HG03565 (cell line): ENCODE data around the gene STXBP6.

Experiments
- ATAC-seq: cut with Tn5 transposase; IDR thresholded peaks from one replicate; pipeline ENCODE4 v1.9.1; 2021; ENCODE audit warnings: mild to moderate bottlenecking, moderate library complexity; ENCODE audit not compliant: unreplicated experiment

Gene STXBP6

DNA sequence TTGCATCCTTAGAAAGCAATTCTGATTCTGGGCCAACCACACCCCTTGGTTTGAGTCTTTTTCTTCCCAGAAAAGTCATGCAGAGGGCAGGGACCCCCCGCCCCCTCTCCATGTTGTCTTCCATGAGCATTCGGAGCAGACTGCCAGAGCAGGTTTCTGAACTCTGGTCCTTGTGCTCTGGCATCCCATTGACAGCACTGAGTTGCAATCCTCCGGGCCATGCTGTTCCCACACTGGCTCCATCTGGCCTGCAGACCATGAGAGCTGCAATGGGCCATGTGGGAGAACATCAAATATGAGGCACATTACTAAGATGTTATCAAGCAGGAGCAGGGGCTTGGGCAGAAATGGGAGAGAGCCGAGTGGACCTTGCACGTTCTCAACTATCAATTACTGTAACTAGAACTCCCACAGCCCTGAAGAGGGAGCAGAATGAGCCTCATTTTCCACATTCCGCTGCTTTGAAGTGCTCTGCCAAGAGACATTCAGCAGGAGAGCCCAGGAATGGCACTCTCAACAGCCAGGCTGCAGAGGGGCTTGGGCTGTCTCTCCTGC, 157.4 kb downstream of the STXBP6 start:
- ATAC-seq: no peak

DNA sequence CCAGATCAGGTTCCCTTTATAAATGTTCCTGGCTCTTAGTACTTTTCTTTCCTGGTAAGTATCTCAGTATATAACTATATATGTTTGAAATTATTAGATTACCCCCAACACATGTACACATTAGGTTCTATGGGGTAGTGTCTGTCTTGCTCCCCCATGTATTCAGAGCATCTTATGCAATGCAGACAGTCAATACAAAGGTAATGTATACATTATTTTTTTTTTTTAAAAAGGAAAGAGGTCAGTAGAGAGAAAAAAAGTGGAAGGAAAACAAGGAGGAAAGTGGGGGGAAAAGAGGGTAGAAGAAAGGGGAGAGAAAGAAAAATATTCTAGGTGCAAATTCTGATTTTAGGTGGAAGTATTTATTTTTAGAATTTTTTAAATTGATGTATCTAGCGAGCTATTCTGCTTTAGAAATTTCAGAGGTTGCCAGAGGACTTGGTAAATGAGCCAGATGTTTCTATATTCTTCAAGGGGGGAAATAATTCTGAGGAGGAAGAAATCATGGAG, 157.9 kb downstream of the STXBP6 start:
- no peak for ATAC-seq

DNA sequence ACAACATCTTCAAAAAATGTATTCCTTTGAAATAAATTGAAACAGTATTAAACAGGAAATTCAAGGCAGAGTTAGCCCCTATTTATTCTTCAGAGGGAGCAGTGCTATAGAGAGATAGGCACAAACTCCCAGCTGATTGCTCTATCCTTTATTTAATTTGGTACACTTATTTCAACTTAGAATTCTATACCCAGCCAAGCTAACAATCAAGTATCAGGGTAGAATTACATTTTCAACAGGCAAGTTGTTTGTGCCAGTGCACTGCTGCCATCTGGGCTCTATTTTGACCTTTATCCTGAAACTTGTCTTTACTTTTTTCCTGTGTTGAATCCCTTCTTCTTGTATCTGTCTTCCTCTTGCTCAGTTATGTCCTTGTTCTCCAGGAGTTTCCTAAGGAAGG, 159.2 kb downstream of the STXBP6 start:
- ATAC-seq: no peak

GRCh38 chr14:24889843-24890242, 160.1 kb downstream of the STXBP6 start:
- no peak for ATAC-seq

GRCh38 chr14:24888532-24888931, 161.4 kb downstream of the STXBP6 start:
- no peak for ATAC-seq

DNA sequence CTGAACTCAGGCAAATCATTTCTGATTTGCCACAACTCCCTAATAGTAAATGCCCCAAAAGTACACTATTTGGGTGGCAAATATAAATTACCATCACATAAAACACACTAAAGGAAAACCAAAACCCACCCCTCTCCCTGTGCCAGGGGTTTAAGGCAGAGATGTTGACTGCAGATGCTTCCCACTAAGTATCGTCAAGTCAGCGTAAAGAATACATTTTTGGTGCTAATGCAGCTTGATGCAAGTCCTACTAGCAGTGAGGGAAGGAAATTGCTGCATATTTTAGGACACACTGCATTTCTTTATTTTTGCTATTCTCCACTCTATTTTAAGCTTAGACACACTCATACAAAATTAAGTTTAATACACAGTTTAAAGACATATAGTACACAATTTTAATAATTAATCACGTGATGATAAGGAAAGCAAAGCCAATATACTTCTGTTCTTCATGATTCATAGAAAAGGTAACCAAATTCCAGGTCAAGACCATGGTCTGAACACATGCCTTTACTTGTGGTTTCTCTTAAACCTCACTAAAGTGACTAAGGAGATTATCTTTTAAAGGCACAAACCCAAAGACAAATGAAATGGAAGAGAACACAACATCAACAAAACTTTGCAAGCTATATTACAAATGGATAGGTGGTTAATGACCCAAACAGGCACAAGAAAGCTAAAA, 162.2 kb downstream of the STXBP6 start:
- ATAC-seq: no peak

- ATAC-seq: no peak
Observed at GRCh38 chr14:24885410-24885913, 164.5 kb downstream of the STXBP6 start.

DNA sequence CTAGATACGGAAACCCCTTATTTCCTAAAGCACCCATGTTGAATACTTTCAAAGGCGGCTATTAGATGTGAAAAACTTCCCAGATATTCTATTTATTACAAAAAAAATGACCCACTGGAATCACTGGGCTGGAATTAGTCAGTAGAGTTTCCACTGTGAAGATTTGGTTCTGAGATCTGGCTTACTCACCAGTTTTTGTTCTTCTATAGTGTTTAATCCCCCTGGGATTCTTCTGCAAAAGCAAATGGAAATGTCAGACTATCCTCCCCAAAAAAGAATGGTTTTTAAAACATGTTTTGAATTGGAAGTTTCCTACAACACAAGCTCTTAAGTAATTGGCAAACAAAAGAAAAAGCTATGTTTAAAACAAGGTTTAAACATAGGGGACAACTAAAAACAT, 166.4 kb downstream of the STXBP6 start:
- no peak for ATAC-seq

GRCh38 chr14:24881116-24881893, 168.6 kb downstream of the STXBP6 start:
- no peak for ATAC-seq

- ATAC-seq: no peak
Observed at GRCh38 chr14:24880689-24881088, 169.3 kb downstream of the STXBP6 start.

- no peak for ATAC-seq
Observed at GRCh38 chr14:24879661-24880386, 170.1 kb downstream of the STXBP6 start.

DNA sequence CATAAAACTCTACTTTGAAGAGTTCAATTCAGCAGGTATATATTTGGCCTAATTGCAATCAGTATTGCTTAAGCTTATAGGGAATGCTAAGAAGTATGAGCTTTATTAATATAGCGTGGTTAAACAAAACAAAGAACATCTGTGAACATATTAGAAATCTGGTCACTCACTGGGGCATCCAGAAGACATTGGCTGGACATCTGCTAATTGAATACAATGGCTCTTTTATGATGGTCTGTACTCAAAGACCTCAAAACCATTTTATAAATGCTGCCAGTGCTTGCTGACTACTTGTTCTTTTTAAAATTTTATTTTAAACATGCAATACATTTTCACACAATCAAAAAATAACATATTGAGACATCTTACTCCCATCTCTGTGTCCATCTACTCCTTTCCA, 173.0 kb downstream of the STXBP6 start:
- no peak for ATAC-seq

- no peak for ATAC-seq
Observed at GRCh38 chr14:24875991-24876878, 173.7 kb downstream of the STXBP6 start.

DNA sequence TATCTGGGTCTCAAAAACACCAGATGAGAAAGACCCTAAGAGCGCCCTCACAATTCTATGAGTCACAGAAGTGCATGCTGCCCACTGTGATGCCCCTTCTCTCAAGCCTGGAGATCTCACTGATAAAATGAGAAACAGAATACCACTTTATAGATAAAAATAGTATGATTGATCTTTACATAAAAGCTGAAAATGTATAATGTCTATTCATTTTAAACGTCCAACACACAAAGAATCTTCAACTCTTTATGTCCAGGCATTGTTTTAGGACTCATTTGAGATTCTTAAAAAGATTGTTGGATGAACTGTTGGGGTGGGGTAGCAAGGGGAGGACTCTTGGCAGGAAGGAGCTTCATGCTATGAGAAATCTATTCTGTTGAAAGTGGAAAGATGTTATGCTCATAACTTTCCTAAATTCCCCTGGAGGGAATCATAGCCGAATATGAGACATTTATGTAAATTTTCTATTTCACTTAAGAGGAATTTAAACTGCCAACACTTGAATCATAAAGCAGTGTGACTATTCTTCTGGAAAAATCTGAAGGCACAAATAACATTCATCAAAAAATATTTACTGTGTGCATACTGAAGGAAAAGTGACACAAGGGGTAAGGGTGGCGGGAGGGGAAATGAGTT, 174.6 kb downstream of the STXBP6 start:
- no peak for ATAC-seq

GRCh38 chr14:24874514-24875202, 175.3 kb downstream of the STXBP6 start:
- no peak for ATAC-seq

GRCh38 chr14:24873551-24873950, 176.4 kb downstream of the STXBP6 start:
- no peak for ATAC-seq

GRCh38 chr14:24870949-24871701, 178.8 kb downstream of the STXBP6 start:
- ATAC-seq: no peak

DNA sequence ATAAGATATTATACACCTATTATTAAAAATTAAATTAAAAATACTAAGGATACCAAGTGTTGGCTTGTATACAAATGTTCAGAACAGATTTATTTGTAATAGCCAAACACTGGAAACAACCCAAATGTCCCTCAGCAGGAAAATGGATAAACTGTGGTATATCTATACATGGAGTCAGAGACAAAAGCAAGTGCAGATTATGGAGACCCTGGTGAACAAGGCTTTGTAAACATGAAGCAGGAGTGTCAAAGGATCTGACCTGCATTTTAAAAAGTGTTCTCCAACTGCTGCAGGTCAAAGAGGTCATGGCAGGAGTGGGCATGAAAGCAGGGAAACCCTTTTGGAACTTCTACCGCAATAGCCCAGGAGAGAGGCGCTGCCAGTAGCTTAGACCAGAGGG, 181.6 kb downstream of the STXBP6 start:
- ATAC-seq: no peak
